Common myeloid progenitor, CD34-positive (primary cell): ENCODE results near the gene PGLYRP1.

Source experiments
- CTCF ChIA-PET: fragments of 350-600 bp; sonication (Branson Sonifier 250); formaldehyde crosslinking; loops from one replicate; lab custom pipeline; 2021; ENCODE audit warnings: antibody characterized with exemption; lab: Charles Lee
- POLR2A ChIA-PET: fragments of 350-600 bp; sonication (Branson Sonifier 250); formaldehyde crosslinking; loops from one replicate; lab custom pipeline; 2021; ENCODE audit warnings: antibody characterized with exemption; lab: Charles Lee
- DNase-seq, 3 donors: peaks; one replicate each; pipeline versions ENCODE4 v3.0.0 to v3.0.0-alpha.2; 2013
- H3K27ac ChIP-seq, 2 experiments: 1 replicate in 1 of 2; 2 replicates in 1 of 2; pipeline ENCODE4 v1.7.0; 2013; ENCODE audit warnings: inconsistent platforms in 2 of 2, low read length in 2 of 2, mild to moderate bottlenecking in 2 of 2, low read depth in 1 of 2, moderate library complexity in 1 of 2; ENCODE audit not compliant: severe bottlenecking in 2 of 2, insufficient read depth in 1 of 2, poor library complexity in 1 of 2
- H3K27me3 ChIP-seq, 5 experiments: replicated peaks in 2 of 5; 1 replicate in 3 of 5; 2 replicates in 2 of 5; pipeline versions ENCODE4 v1.6.1 to v1.7.0; 2013; ENCODE audit warnings: low read length in 4 of 5, mild to moderate bottlenecking in 2 of 5, moderate library complexity in 2 of 5, inconsistent platforms in 1 of 5; ENCODE audit not compliant: insufficient read depth in 5 of 5, control insufficient read depth in 4 of 5
- H3K36me3 ChIP-seq, 4 experiments: 1 replicate in 2 of 4; 2 replicates in 2 of 4; pipeline versions ENCODE4 v1.6.1 to v1.7.0; 2013; ENCODE audit warnings: low read length in 3 of 4, control low read depth in 1 of 4, mild to moderate bottlenecking in 1 of 4; ENCODE audit not compliant: control insufficient read depth in 4 of 4, insufficient read depth in 4 of 4
- H3K4me1 ChIP-seq, 4 experiments: 1 replicate in 3 of 4; 2 replicates in 1 of 4; pipeline versions ENCODE4 v1.6.1 to v1.7.1; 2013; ENCODE audit warnings: low read length in 3 of 4, mild to moderate bottlenecking in 3 of 4, control low read depth in 1 of 4, inconsistent platforms in 1 of 4, moderate library complexity in 1 of 4; ENCODE audit not compliant: control insufficient read depth in 4 of 4, insufficient read depth in 4 of 4; ENCODE audit errors: control extremely low read depth in 1 of 4
- H3K4me3 ChIP-seq, 7 experiments: 1 replicate in 4 of 7; 2 replicates in 3 of 7; pipeline versions ENCODE4 v1.5.1 to v1.7.0; 2013; ENCODE audit warnings: mild to moderate bottlenecking in 7 of 7, low read length in 6 of 7, moderate library complexity in 6 of 7, inconsistent platforms in 2 of 7, low read depth in 2 of 7, control low read depth in 1 of 7; ENCODE audit not compliant: insufficient read depth in 4 of 7, control insufficient read depth in 1 of 7; ENCODE audit errors: extremely low read depth in 1 of 7
- H3K9me3 ChIP-seq, 5 experiments: 1 replicate in 4 of 5; 2 replicates in 1 of 5; pipeline versions ENCODE4 v1.6.1 to v1.7.1; 2013; ENCODE audit warnings: low read length in 4 of 5, mild to moderate bottlenecking in 2 of 5, inconsistent platforms in 1 of 5, low read depth in 1 of 5, moderate library complexity in 1 of 5; ENCODE audit not compliant: control insufficient read depth in 4 of 5, insufficient read depth in 2 of 5; ENCODE audit errors: control extremely low read depth in 1 of 5
- WGBS: methylation state at CpG from one replicate; pipeline ENCODE4 v1.1.5; 2013; ENCODE audit not compliant: insufficient coverage; 5-methylcytosine and 5-hydroxymethylcytosine counted together

PGLYRP1 gene

GRCh38 chr19:46022061-46022430 lies 807 bp downstream of the PGLYRP1 start:
- no peak for DNase-seq
- WGBS = 59% methylated on average over 11 of the region's 12 CpGs
- Histone ChIP-seq H3K27me3 (peaks cover 0 to 55% (median 19%) of the 10 kb centered on the region in 5 experiments), H3K4me3 (no peak overlapping the region), H3K4me1 (peaks cover 0 to 5% (median 1%) of the 10 kb centered on the region in 4 experiments), H3K9me3 (peaks cover 0 to 1% (median 0%) of the 10 kb centered on the region in 5 experiments), H3K27ac (no peak overlapping the region), H3K36me3 (peaks cover 0 to 2% (median 0%) of the 10 kb centered on the region in 4 experiments)
- ChIA-PET POLR2A (no interaction called here), CTCF (no interaction called here)

- 77% methylated on average over 11 of the region's 11 CpGs for WGBS
Observed at GRCh38 chr19:46021531-46022041, 1.3 kb downstream of the PGLYRP1 start.

GRCh38 chr19:46020819-46021125 lies 2.1 kb downstream of the PGLYRP1 start:
- Histone ChIP-seq H3K36me3 (peaks cover 0 to 2% (median 0%) of the 10 kb centered on the region in 4 experiments), H3K9me3 (no peaks in the 10 kb centered on the region), H3K4me3 (no peak overlapping the region), H3K27me3 (peaks cover 0 to 53% (median 23%) of the 10 kb centered on the region in 5 experiments), H3K27ac (no peak overlapping the region), H3K4me1 (peaks cover 0 to 14% (median 10%) of the 10 kb centered on the region in 4 experiments)
- WGBS = 98% methylated on average over 7 of the region's 7 CpGs
- DNase-seq = no peak
- ChIA-PET CTCF (interaction anchor here (1.0 kb wide), 1 partner anchor 104 kb away, joined by 5 read pairs; no protein-coding TSS in a partner anchor), POLR2A (no interaction called here)

More at GRCh38 chr19:46021531-46022041, 1.3 kb downstream of the PGLYRP1 start:
- DNase-seq = no peak
- peaks cover 0 to 2% (median 0%) of the 10 kb centered on the region in 4 experiments for H3K36me3 ChIP-seq
- peaks cover 0 to 6% (median 2%) of the 10 kb centered on the region in 4 experiments for H3K4me1 ChIP-seq
- H3K27me3 ChIP-seq = peaks cover 0 to 52% (median 19%) of the 10 kb centered on the region in 5 experiments
- CTCF ChIA-PET = interaction anchor here (1.0 kb wide), 1 partner anchor 104 kb away, joined by 5 read pairs; no protein-coding TSS in a partner anchor
- peaks cover 0 to 1% (median 0%) of the 10 kb centered on the region in 5 experiments for H3K9me3 ChIP-seq
- H3K4me3 ChIP-seq = no peak overlapping the region
- POLR2A ChIA-PET = no interaction called here
- H3K27ac ChIP-seq = no peak overlapping the region

- Histone ChIP-seq H3K27ac (no peak overlapping the region), H3K36me3 (peaks cover 0 to 2% (median 0%) of the 10 kb centered on the region in 4 experiments), H3K4me1 (peaks cover 0 to 27% (median 21%) of the 10 kb centered on the region in 4 experiments), H3K4me3 (no peak overlapping the region), H3K27me3 (peaks cover 0 to 58% (median 32%) of the 10 kb centered on the region in 5 experiments), H3K9me3 (no peaks in the 10 kb centered on the region)
- POLR2A ChIA-PET = no interaction called here
- DNase-seq = no peak
- 96% methylated on average over 6 of the region's 13 CpGs for WGBS
- CTCF ChIA-PET = interaction anchor here (1.0 to 1.2 kb wide), 3 partner anchors 12 to 57 kb away, joined by 3 read pairs; no protein-coding TSS in a partner anchor
Observed at GRCh38 chr19:46019270-46019669, 3.6 kb downstream of the PGLYRP1 start.

- peaks cover 0 to 2% (median 0%) of the 10 kb centered on the region in 4 experiments for H3K36me3 ChIP-seq
- no peak for DNase-seq
- H3K27ac ChIP-seq = no peak overlapping the region
- H3K4me1 ChIP-seq = peaks cover 0 to 27% (median 21%) of the 10 kb centered on the region in 4 experiments
- WGBS = 98% methylated on average over 7 of the region's 10 CpGs
- H3K27me3 ChIP-seq = peaks cover 0 to 57% (median 29%) of the 10 kb centered on the region in 5 experiments
- H3K4me3 ChIP-seq = no peak overlapping the region
- no peaks in the 10 kb centered on the region for H3K9me3 ChIP-seq
- ChIA-PET POLR2A (no interaction called here), CTCF (interaction anchor here (1.0 to 1.2 kb wide), 3 partner anchors 13 to 58 kb away, joined by 3 read pairs; no protein-coding TSS in a partner anchor)
Observed at GRCh38 chr19:46018729-46019251, 4.1 kb downstream of the PGLYRP1 start.

- Histone ChIP-seq H3K27me3 (peaks cover 0 to 59% (median 25%) of the 10 kb centered on the region in 5 experiments), H3K9me3 (no peaks in the 10 kb centered on the region), H3K27ac (no peak overlapping the region), H3K4me1 (peaks cover 0 to 26% (median 21%) of the 10 kb centered on the region in 4 experiments), H3K36me3 (peaks cover 0 to 2% (median 0%) of the 10 kb centered on the region in 4 experiments), H3K4me3 (no peak overlapping the region)
- ChIA-PET CTCF (interaction anchor here (1.2 to 2.1 kb wide), 3 partner anchors 11 to 247 kb away, joined by 3 to 8 read pairs (median 8); no protein-coding TSS in a partner anchor), POLR2A (no interaction called here)
- no peak for DNase-seq
- 97% methylated on average over 6 of the region's 15 CpGs for WGBS
Observed at GRCh38 chr19:46017874-46018675, 4.8 kb downstream of the PGLYRP1 start.
